ENCODE results near the gene SLC13A3. TPM values are rescaled to one million over a fixed set of nuclear protein-coding genes. Genes with fewer than 3 reads are reported as not detected.

Gene SLC13A3
- total RNA-seq, 4 donors from 2014 or later: 0.62 to 1.6 (median 0.80) TPM

GRCh38 chr20:46573788-46574584 lies 77.3 kb downstream of the SLC13A3 start:
- ATAC-seq: no peak
- H3K27me3 ChIP-seq: peaks cover 4% of the 10 kb centered on the region
- peaks cover 0 to 15% (median 0%) of the 10 kb centered on the region in 3 donors for H3K4me1 ChIP-seq
- H3K9me3 ChIP-seq: no peaks in the 10 kb centered on the region
- H3K27ac ChIP-seq: no peak overlapping the region
- no peaks in the 10 kb centered on the region for H3K36me3 ChIP-seq
- TF ChIP-seq EP300 (IDR thresholded peaks at IDR 0.05) (no peak), POLR2AphosphoS5 (IDR thresholded peaks at IDR 0.05) (no peak), POLR2A (IDR thresholded peaks at IDR 0.05) (no peak)
- TF ChIP-seq, protein P1, sequence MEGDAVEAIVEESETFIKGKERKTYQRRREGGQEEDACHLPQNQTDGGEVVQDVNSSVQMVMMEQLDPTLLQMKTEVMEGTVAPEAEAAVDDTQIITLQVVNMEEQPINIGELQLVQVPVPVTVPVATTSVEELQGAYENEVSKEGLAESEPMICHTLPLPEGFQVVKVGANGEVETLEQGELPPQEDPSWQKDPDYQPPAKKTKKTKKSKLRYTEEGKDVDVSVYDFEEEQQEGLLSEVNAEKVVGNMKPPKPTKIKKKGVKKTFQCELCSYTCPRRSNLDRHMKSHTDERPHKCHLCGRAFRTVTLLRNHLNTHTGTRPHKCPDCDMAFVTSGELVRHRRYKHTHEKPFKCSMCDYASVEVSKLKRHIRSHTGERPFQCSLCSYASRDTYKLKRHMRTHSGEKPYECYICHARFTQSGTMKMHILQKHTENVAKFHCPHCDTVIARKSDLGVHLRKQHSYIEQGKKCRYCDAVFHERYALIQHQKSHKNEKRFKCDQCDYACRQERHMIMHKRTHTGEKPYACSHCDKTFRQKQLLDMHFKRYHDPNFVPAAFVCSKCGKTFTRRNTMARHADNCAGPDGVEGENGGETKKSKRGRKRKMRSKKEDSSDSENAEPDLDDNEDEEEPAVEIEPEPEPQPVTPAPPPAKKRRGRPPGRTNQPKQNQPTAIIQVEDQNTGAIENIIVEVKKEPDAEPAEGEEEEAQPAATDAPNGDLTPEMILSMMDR (IDR thresholded peaks at IDR 0.05): no peak
- H3K4me3 ChIP-seq: no peak overlapping the region
- WGBS, 2 donors (ENCODE audit: low coverage in 1 of 2): 66 to 78% methylated on average over 14 to 17 of the region's 19 CpGs

DNA sequence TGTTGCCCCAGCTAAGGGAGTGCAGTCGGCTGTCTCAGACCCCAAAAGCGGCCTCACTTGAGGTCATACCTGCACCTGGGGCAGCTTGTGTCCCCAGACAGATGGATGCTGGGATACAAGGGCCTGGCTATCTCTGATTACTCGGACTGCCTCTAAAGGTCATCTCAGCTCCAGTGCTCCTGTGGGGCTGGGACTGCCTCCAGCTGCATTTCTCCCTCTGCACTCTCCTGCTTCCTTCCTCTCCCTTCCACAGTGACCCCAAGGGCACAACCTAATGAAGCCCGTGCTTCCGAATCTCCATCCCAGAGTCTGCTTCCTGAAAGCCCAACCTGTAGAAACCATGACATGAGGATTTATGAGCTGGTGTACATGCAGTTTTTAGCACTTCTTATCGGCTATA lies 78.0 kb downstream of the SLC13A3 start:
- whole genome bisulfite sequencing, 2 donors (ENCODE audit: low coverage in 1 of 2): 40 to 44% methylated on average over 2 to 3 of the region's 6 CpGs
- no peaks in the 10 kb centered on the region for H3K36me3 ChIP-seq
- peaks cover 0 to 23% (median 3%) of the 10 kb centered on the region in 3 donors for H3K4me1 ChIP-seq
- H3K27me3 ChIP-seq: peaks cover 4% of the 10 kb centered on the region
- ATAC-seq: no peak
- H3K9me3 ChIP-seq: no peaks in the 10 kb centered on the region
- no peak overlapping the region for H3K27ac ChIP-seq
- no peak overlapping the region for H3K4me3 ChIP-seq
- TF ChIP-seq, protein P1 (IDR thresholded peaks at IDR 0.05): no peak
- TF ChIP-seq EP300 (IDR thresholded peaks at IDR 0.05) (no peak), POLR2A (IDR thresholded peaks at IDR 0.05) (no peak), POLR2AphosphoS5 (IDR thresholded peaks at IDR 0.05) (no peak)

GRCh38 chr20:46572790-46573189 lies 78.5 kb downstream of the SLC13A3 start:
- WGBS, 2 donors (ENCODE audit: low coverage in 1 of 2): 95 to 100% methylated on average over 2 to 3 of the region's 3 CpGs
- ATAC-seq: no peak
- Histone ChIP-seq H3K4me3 (no peak overlapping the region), H3K27me3 (peaks cover 4% of the 10 kb centered on the region), H3K9me3 (no peaks in the 10 kb centered on the region), H3K36me3 (no peaks in the 10 kb centered on the region), H3K4me1 (peaks cover 0 to 26% (median 3%) of the 10 kb centered on the region in 3 donors), H3K27ac (no peak overlapping the region)
- TF ChIP-seq POLR2AphosphoS5 (IDR thresholded peaks at IDR 0.05) (no peak), POLR2A (IDR thresholded peaks at IDR 0.05) (no peak), EP300 (IDR thresholded peaks at IDR 0.05) (no peak)
- TF ChIP-seq, protein P1 (IDR thresholded peaks at IDR 0.05): no peak

DNA sequence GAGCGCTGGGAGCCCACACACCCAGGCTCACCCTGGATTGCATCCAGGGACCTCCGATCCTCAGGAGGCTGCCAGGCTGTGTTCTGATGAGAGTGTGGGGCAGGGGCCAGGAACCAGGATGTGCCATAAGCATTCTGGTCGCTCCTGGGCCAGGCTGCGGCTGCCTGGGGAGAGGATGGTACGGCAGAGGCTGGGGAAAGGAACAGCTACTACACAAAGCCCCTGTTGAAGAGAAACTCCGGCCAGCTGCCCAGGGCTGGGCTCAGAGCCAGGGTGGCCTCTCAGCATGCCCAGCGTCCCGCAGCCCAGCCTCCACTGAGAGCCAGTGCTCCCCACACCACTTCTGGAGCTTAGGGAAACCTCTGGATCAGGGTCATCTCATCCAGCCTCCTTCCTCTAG lies 79.1 kb downstream of the SLC13A3 start:
- H3K27me3 ChIP-seq: peaks cover 2% of the 10 kb centered on the region
- no peak for TF ChIP-seq POLR2AphosphoS5 (IDR thresholded peaks at IDR 0.05)
- TF ChIP-seq POLR2A (IDR thresholded peaks at IDR 0.05): no peak
- TF ChIP-seq, protein P1 (IDR thresholded peaks at IDR 0.05): no peak
- no peak for TF ChIP-seq EP300 (IDR thresholded peaks at IDR 0.05)
- H3K27ac ChIP-seq: peak overlapping the region in 2 of 4 donors; percentile 10 to 28
- no peaks in the 10 kb centered on the region for H3K9me3 ChIP-seq
- H3K36me3 ChIP-seq: no peaks in the 10 kb centered on the region
- WGBS, 2 donors (ENCODE audit: low coverage in 1 of 2): 8 to 18% methylated on average over 2 to 3 of the region's 8 CpGs
- peak; percentile 57 for ATAC-seq
- H3K4me3 ChIP-seq: no peak overlapping the region
- H3K4me1 ChIP-seq: peaks cover 0 to 28% (median 3%) of the 10 kb centered on the region in 3 donors

GRCh38 chr20:46571418-46571817 lies 79.8 kb downstream of the SLC13A3 start:
- TF ChIP-seq POLR2A (IDR thresholded peaks at IDR 0.05) (no peak), POLR2AphosphoS5 (IDR thresholded peaks at IDR 0.05) (no peak), EP300 (IDR thresholded peaks at IDR 0.05) (no peak)
- TF ChIP-seq, protein P1 (IDR thresholded peaks at IDR 0.05): no peak
- ATAC-seq: no peak
- peaks cover 0 to 28% (median 3%) of the 10 kb centered on the region in 3 donors for H3K4me1 ChIP-seq
- H3K9me3 ChIP-seq: no peaks in the 10 kb centered on the region
- no peaks in the 10 kb centered on the region for H3K27me3 ChIP-seq
- no peak overlapping the region for H3K4me3 ChIP-seq
- no peaks in the 10 kb centered on the region for H3K36me3 ChIP-seq
- no peak overlapping the region for H3K27ac ChIP-seq
- WGBS, 2 donors (ENCODE audit: low coverage in 1 of 2): 100% methylated on average over 2 of the region's 2 CpGs

Measured in gastroesophageal sphincter (tissue), 4 donors.